ENCODE results near the gene SREK1IP1.
"Not testable (repeated sequence)": the region's sequence is repeated elsewhere in the genome, so short reads cannot be mapped to it uniquely, and the experiment has no call there.

Gene SREK1IP1

DNA sequence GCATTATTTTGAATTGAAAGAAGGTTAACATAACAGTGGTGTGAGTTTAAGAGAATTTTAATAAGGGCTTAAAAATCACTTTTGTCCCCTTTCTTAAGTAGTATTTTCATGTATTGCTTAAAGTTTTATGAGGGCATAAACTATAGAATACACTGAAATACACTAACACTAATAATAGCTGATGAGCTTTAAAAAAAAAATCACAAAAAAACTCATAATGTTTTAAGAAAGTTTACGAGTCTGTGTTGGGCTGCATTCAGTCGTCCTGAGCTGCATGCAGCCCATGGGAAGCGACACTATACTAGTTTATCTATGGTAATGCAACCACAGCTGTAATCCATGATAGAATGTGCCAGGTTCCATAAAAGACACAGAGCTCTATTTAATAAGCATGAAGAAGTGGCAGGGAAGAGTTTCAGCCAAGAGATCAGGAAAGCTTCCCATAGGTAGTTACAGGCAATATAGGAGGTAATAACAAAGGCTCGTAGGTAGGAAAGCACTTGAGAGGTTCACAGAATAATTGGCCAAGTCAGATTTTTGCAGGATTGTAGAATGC, 4.5 kb downstream of the SREK1IP1 start:
- DNase-seq: no peak

DNA sequence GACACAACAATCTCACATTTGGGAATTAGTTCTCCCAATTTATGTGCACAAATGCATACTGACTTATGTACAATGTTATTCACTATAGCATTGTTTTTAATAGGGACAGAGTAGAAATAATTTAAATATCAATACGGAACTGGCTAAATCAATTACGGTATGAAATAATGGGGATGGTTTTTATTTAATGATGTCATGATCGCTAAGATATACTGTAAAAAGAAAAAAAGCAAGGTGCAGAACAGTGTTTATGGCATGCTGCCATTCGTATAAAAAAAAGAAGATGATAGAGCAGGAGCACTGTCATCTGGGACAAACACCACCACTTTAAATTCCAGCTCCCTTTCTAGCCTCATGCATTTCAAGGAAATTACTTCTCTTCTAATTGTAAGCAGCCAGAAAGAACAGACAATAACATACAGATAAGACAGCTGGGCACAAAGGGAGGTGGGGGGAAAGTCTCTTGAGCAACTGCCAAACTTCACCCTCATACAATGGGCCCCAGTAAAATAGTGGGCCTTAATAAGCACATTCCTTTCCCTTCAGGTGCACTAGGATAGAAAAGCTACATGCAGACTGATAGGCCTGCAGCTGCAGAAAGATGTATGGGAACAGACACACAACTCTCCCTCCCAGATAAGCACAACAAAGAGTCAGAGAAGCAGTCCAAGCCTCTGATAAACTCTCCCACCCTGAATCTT, 8.4 kb downstream of the SREK1IP1 start:
- DNase-seq: no peak

DNA sequence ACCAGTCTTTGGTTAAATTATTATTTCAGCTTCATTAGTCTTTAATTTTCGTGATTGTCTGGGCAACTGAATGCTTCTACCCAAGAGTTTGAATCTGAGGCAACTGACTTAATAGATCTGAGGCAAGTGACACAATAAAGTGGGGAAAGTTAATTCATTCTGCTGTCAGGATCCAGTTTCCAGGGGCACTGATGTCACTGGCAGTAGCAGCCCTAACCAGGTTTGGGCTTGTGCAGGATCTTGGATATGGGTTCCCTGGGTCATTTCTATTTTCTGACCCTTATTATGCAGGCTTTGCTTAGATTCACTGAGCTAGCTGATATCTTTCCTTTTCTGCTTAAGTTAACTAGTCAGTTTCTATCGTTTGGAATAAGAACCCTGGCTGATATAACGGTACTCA, 9.6 kb downstream of the SREK1IP1 start:
- DNase-seq: no peak

- DNase-seq: no peak
Observed at GRCh38 chr5:64754066-64754465, 14.4 kb downstream of the SREK1IP1 start.

DNA sequence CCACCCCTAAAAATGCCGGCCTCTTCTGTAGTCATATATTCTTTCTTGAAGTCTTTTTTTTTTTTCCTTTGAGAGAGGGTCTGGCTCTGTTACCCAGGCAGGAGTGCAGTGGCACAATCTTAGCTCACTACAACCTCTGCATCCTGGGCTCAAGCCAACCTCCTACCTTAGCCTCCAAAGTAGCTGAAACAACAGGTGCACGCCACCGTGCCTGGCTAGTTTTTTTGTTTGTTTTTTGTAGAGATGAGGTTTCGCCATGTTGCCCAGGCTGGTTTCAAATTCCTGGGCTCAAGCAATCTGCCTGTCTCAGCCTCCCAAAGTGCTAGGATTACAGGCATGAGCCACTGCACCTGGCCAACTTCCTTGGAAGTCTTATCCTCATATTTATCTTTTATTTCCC, 19.1 kb downstream of the SREK1IP1 start:
- DNase-seq: no peak

GRCh38 chr5:64746446-64746845, 22.0 kb downstream of the SREK1IP1 start:
- peak; percentile 46 for DNase-seq

GRCh38 chr5:64744914-64745313, 23.6 kb downstream of the SREK1IP1 start:
- no peak for DNase-seq

- DNase-seq: peak; percentile 4
Observed at GRCh38 chr5:64742821-64743220, 25.7 kb downstream of the SREK1IP1 start.

DNA sequence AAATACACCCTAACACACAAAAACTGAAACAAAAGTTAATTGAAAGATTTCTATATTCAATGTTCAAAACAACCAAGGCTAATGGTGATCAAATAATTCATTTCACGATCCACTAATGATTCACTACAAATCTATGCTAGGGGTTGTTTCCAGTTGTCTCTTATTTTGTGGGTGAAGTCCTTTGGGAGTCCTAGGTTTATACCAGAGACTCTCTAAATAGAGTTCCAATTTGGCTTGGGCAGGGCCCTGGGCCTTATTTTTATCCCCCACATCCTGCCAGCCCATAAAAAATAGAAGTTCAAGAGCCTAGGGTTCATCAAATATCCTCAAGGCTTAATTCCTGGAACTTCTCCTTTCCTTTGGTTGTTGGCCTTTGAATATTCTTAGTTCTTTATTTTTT, 26.1 kb downstream of the SREK1IP1 start:
- DNase-seq: no peak

DNA sequence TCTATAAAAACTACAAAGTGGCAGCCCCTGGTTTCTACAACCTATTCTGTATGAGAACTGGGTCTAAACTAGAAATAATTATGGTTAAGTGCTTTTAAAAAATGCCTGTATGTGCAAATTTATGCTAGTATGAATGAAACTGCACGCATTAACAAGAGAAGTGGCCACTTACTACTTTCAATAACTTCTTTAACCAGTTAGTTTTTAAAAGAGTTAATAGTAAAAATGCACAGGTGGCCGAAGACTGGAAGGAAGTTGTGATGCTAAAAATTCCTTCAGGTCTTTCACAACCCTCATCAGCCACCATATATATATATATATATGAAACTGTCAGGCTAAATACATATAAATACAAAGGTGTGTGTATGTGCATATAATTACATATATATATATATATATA, 41.3 kb downstream of the SREK1IP1 start:
- no peak for DNase-seq

DNA sequence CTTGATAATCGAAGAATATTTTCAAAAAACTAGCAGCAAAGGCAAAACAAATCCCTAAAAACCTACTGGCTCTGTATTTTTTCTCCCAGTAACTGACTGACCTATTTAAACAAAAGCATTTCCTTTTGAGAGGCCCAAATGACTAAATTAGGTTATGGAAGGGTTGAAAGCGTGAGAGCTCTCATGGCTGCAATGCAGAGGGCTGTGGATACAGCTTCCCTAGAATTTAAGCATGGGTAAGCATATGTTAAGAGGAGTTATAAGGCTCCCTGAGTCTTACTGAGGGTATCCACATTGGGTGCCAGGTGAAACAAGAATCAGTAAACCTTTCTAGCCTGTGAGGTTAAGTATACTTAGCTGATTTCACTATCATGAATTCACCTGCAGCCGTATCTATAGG, 45.9 kb downstream of the SREK1IP1 start:
- DNase-seq: no peak

DNA sequence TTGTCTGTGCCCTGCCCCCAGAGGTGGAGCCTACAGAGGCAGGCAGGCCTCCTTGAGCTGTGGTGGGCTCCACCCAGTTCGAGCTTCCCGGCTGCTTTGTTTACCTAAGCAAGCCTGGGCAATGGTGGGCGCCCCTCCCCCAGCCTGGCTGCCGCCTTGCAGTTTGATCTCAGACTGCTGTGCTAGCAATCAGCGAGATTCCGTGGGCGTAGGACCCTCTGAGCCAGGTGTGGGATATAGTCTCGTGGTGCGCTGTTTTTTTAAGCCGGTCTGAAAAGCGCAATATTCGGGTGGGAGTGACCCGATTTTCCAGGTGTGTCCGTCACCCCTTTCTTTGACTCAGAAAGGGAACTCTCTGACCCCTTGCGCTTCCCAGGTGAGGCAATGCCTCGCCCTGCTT, 54.0 kb downstream of the SREK1IP1 start:
- DNase-seq: not testable (repeated sequence)

- no peak for DNase-seq
Observed at GRCh38 chr5:64707191-64707590, 61.3 kb downstream of the SREK1IP1 start.

DNA sequence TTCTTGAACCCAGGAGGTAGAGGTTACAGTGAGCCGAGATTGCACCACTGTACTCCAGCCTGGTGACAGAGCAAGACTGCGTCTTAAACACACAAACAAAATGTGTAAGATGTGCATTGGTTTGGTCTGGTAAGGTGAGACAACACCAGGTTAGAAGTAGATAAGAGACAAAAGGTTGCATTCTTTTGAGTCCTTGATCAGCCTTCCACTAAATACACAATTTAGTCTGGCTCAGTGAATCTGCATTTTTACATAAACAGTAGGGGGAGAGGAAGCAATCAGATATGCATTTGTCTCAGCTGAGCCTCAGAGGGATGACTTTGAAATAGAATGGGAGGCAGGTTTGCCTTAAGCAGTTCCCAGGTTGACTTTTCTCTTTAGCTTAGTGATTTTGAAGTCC, 62.4 kb downstream of the SREK1IP1 start:
- DNase-seq: not testable (repeated sequence)

- DNase-seq: no peak
Observed at GRCh38 chr5:64700765-64701164, 67.7 kb downstream of the SREK1IP1 start.

DNA sequence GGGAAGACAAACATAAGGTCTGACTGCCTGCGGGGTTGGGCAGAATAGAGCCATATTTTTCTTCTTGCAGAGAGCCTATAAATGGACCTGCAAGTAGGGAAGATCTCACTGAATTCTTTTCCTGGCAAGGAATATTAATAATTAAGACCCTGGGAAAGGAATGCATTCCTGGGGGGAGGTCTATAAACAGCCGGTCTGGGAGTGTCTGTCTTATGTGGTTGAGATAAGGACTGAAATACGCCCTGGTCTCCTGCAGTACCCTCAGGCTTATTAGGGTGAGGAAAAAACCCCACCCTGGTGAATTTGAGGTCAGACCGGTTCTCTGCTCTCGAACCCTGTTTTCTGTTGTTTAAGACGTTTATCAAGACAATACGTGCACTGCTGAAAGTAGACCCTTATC, 72.1 kb downstream of the SREK1IP1 start:
- not testable (repeated sequence) for DNase-seq

DNA sequence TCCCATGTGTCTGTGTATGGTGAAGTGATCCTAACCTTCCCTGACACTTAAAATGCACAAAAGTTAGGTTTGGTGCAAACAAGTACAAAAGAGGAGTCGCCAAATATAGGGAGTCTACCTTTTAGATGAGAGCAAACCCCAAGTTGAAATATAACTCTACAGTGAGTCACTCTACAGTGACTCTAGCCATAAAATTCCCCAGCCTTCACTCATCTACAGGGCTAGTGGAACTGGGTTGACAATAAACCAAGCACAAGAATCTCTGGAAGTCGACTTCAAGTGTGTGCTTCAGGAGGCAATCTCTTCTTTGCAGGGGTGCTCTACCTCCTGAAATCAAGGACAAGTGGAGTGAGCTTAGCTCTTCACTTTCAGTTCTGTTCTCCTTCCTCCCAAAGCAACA, 74.9 kb downstream of the SREK1IP1 start:
- no peak for DNase-seq

DNA sequence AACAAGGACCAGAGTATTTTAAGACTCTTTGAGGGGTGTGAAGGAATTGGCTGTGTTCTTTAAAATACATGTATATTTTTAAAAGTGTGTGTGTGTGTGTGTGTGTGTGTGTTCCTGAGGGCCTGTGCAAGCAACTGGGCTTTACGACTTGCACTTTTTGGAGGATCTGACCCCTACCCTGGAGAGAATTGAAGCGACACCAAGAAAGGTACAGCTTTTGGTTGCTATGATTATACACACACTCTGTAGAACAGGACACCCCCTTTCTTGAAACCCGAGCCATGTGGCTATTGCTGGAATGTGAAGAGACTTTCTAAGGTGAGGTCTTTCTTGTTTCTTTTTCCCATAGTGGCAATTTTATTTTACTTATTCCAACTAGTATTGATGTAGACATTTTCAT, 77.2 kb downstream of the SREK1IP1 start:
- no peak for DNase-seq

DNA sequence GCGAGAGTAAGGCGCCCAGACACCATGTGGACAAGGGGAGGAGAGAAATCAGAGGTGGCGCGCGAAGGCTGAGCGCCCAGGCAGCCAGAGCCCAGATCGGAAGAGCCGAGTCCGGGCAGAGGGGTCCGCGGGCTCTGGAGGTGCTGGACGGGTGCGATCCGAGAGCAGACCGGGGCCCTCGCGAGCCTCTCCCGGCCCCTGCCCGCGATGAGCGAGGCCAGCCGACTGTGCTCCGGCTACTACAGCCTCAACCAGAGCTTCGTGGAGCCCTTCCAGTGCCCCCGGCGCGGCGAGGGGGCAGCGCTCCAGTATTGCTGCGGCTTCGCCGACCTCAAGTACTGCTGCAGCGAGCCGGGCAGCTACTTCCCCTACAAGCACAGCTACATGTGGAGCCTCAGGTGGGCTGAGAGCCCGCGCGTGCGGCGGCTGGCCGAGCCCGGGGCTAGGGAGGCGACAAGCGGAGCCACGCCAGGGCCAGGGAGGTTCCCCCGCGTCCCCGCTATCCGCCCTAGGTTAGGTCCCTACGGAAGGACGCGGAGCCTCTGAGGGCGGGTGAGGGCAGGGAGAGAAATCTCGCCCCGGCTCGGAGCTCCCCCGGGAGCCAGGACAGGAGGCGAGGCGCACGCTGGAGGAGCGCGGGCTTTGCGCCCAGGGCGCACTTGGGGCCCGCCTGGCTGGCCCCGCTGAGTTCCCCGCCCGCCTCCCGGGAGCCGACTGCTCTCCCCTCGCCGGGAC, 77.9 kb downstream of the SREK1IP1 start, which contains the start of gene SHISAL2B:
Gene SHISAL2B (plus strand): TSS at position 87 of the 735 bp plus-strand sequence. CDS start 121 bp downstream, at position 208.
- DNase-seq: peak; percentile 6

GRCh38 chr5:64690104-64690416, 78.4 kb downstream of the SREK1IP1 start:
- no peak for DNase-seq

DNA sequence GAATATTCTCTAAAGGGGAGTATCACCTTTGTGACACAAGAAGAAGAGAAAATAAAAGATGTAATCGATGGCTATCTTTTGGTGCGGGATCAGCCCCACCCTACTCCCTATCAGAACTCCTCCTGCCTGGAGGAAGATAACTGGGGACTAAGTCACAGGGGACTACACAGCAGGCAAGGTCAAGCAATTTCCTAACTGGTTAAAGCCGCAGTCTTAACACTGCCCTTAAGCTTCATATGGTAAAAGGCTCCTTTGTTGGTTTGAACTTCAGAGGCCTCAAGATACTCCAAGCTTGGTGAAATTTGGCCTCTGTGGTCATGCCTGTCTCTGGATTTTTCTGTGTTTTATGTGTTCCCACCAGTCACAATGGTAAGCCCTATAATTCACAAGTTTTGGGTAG, 79.5 kb downstream of the SREK1IP1 start:
- DNase-seq: no peak

DNA sequence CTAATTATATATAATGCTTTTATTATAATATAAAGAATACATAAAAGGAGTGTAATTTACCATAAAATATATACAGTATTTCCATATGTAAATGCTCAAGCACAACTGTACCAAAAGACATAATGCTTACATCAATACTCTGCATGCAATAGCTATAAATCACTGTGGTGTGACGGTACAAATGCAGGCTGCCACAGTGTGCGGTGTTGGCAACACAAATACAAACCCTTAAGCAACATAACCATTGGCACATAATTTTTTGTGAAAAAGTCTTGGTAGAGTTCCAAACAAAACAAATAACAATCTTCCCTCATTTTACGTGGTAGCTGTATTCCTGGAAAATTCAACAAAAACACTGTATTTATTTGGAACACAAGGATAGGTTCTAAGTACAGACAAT, 80.1 kb downstream of the SREK1IP1 start:
- DNase-seq: no peak

DNA sequence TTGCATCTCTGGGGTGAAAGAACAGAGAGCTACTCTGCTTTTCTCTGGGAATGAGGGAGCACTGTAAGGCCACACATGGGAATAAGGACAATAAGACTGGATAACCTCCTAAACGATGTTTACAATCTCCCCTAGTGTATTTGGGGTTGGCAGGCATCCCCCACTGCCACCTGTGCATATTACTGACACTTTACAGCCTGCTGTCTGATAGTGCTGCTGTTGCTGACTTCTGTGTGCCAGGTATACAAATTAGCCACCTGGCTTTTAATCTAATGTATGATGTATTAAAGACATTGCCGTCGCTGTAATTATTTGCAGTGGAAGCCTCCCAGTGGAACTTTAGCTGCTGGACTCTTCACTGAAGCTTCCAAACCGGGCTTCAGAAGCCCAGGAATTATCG, 82.6 kb downstream of the SREK1IP1 start:
- DNase-seq: no peak

DNA sequence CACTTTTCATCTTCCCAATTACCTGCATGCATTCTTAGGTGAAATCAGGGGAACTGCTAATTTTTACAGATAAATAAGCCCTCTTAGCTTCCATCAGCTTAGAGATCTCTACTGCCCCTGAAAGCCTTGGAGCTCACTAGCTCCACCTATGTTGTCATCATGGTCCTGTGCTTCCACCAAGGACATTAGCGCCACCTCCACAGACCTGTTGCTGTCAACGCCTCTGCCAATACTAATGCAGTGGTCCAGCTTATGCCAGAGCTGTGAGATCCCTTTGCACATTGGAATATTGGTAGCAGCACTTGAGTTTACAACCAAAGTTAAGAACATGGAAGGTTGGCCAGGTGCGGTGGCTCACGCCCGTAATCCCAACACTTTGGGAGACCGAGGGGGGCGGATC, 85.9 kb downstream of the SREK1IP1 start:
- DNase-seq: no peak
